Smooth muscle cell (in vitro differentiated cells): ENCODE measurements around the gene GPR156. TPM values are rescaled to one million over a fixed set of nuclear protein-coding genes. Genes with fewer than 3 reads are reported as not detected.
"Not testable (repeated sequence)": the region's sequence is repeated elsewhere in the genome, so short reads cannot be mapped to it uniquely, and the experiment has no call there.

Experiments used
- DNase-seq: peaks from one replicate; lab custom pipeline; 2025; ENCODE audit not compliant: unreplicated experiment; lab: John Stamatoyannopoulos, UW
- H2AFZ ChIP-seq: fragments of 200-600 bp; sonication (generic); 2 replicates; pipeline ENCODE4 v1.6.0; 2016; ENCODE audit warnings: antibody characterized with exemption, low read depth, mild to moderate bottlenecking
- H3F3A ChIP-seq: fragments of 200-600 bp; sonication (generic); 2 replicates; pipeline ENCODE4 v1.6.0; 2017; ENCODE audit warnings: antibody characterized with exemption, low read depth
- H3K27ac ChIP-seq: fragments of 200-600 bp; sonication (generic); 2 replicates; pipeline ENCODE4 v1.5.1; 2016; ENCODE audit warnings: low read depth, mild to moderate bottlenecking
- H3K27me3 ChIP-seq: fragments of 200-600 bp; sonication (generic); 2 replicates; pipeline ENCODE4 v1.6.1; 2016; ENCODE audit warnings: low read depth, mild to moderate bottlenecking
- H3K36me3 ChIP-seq: fragments of 200-600 bp; sonication (generic); 2 replicates; pipeline ENCODE4 v1.5.1; 2016; ENCODE audit warnings: low read depth
- H3K4me1 ChIP-seq: fragments of 200-600 bp; sonication (generic); 2 replicates; pipeline ENCODE4 v1.5.1; 2016; ENCODE audit warnings: low read depth
- H3K4me2 ChIP-seq: fragments of 200-600 bp; sonication (generic); 2 replicates; pipeline ENCODE4 v1.6.0; 2016; ENCODE audit warnings: mild to moderate bottlenecking
- H3K4me3 ChIP-seq: fragments of 200-600 bp; sonication (generic); 2 replicates; pipeline ENCODE4 v1.5.1; 2016; ENCODE audit warnings: mild to moderate bottlenecking
- H3K79me2 ChIP-seq: fragments of 200-600 bp; sonication (generic); 2 replicates; pipeline ENCODE4 v1.6.0; 2016; ENCODE audit warnings: low read depth, mild to moderate bottlenecking
- H3K9ac ChIP-seq: fragments of 200-600 bp; sonication (generic); 2 replicates; pipeline ENCODE4 v1.6.0; 2016; ENCODE audit warnings: low read depth
- H3K9me3 ChIP-seq: fragments of 200-600 bp; sonication (generic); replicated peaks from 2 replicates; pipeline ENCODE4 v1.5.1; 2016; ENCODE audit warnings: low read depth
- H4K20me1 ChIP-seq: fragments of 200-600 bp; sonication (generic); 2 replicates; pipeline ENCODE4 v1.6.0; 2016; ENCODE audit warnings: low read depth
- CTCF ChIP-seq: fragments of 200-600 bp; sonication (generic); IDR thresholded peaks from 2 replicates; pipeline ENCODE4 v1.5.1; 2017; ENCODE audit warnings: borderline replicate concordance, mild to moderate bottlenecking, antibody characterized with exemption; ENCODE audit not compliant: insufficient read depth, poor library complexity, severe bottlenecking
- WGBS: methylation state at CpG from one replicate; pipeline ENCODE4 v1.1.7; 2016; ENCODE audit warnings: low lambda C conversion rate; 5-methylcytosine and 5-hydroxymethylcytosine counted together
- polyA plus RNA-seq: library from polyadenylated mRNA; unstranded; fragments of >200 nt; fragmentation: Nextera tagmentation; extraction: Ambion mirVana; gene quantifications from 2 replicates; pipeline ENCODE4 v1.2.1, GENCODE V29; 2016
- total RNA-seq: library from RNA; depleted of rRNA; stranded (reverse); fragments of >200 nt; gene quantifications from 2 replicates; pipeline ENCODE4 v1.2.3, GENCODE V29; 2014

GPR156 gene
- total and polyA plus RNA-seq, 2 experiments from 2014 or later = 1.2 to 2.9 TPM

- DNase-seq = no peak
- H3K36me3 ChIP-seq = no peaks in the 10 kb centered on the region
- H3K79me2 ChIP-seq = no peaks in the 10 kb centered on the region
- H2AFZ ChIP-seq = no peak overlapping the region
- H4K20me1 ChIP-seq = no peaks in the 10 kb centered on the region
- no peak for TF ChIP-seq CTCF
- H3K4me2 ChIP-seq = no peak overlapping the region
- H3K4me1 ChIP-seq = peaks cover 3% of the 10 kb centered on the region
- H3K4me3 ChIP-seq = no peak overlapping the region
- WGBS = 83% methylated on average over 3 of the region's 3 CpGs
- H3K27me3 ChIP-seq = no peaks in the 10 kb centered on the region
- no peak overlapping the region for H3K27ac ChIP-seq
- H3F3A ChIP-seq = peaks cover 13% of the 10 kb centered on the region
- peaks cover 3% of the 10 kb centered on the region for H3K9me3 ChIP-seq
- H3K9ac ChIP-seq = no peak overlapping the region
These were observed 127.9 kb downstream of the GPR156 start for GRCh38 chr3:120157113-120157512.

GRCh38 chr3:120156699-120157098 lies 128.3 kb downstream of the GPR156 start:
- Histone ChIP-seq H3K9me3 (peaks cover 3% of the 10 kb centered on the region), H3K79me2 (no peaks in the 10 kb centered on the region), H3K4me2 (no peak overlapping the region), H4K20me1 (no peaks in the 10 kb centered on the region), H2AFZ (no peak overlapping the region), H3K4me3 (no peak overlapping the region), H3K36me3 (no peaks in the 10 kb centered on the region), H3F3A (peaks cover 13% of the 10 kb centered on the region), H3K9ac (no peak overlapping the region), H3K4me1 (peaks cover 3% of the 10 kb centered on the region), H3K27ac (no peak overlapping the region), H3K27me3 (no peaks in the 10 kb centered on the region)
- DNase-seq = no peak
- TF ChIP-seq CTCF = no peak

- not testable (repeated sequence) for H3K27me3 ChIP-seq, H3K9ac ChIP-seq, H3K4me1 ChIP-seq, H3K4me2 ChIP-seq, H2AFZ ChIP-seq, H3K4me3 ChIP-seq, H3K79me2 ChIP-seq, H3K36me3 ChIP-seq, DNase-seq, H4K20me1 ChIP-seq, H3K27ac ChIP-seq, H3K9me3 ChIP-seq
- WGBS = 76% methylated on average over 3 of the region's 3 CpGs
- peaks cover 11% of the 10 kb centered on the region for H3F3A ChIP-seq
These were observed 129.3 kb downstream of the GPR156 start for GRCh38 chr3:120155694-120156093.

GRCh38 chr3:120155108-120155507 lies 129.9 kb downstream of the GPR156 start:
- Histone ChIP-seq H3K27ac (no peak overlapping the region), H4K20me1 (no peaks in the 10 kb centered on the region), H3K9me3 (peaks cover 3% of the 10 kb centered on the region), H3K4me3 (no peak overlapping the region), H3K36me3 (no peaks in the 10 kb centered on the region), H3K9ac (no peak overlapping the region), H3K27me3 (no peaks in the 10 kb centered on the region), H3K79me2 (no peaks in the 10 kb centered on the region), H3F3A (peaks cover 5% of the 10 kb centered on the region), H3K4me1 (peaks cover under 1% of the 10 kb centered on the region), H2AFZ (no peak overlapping the region), H3K4me2 (no peak overlapping the region)
- DNase-seq = no peak
- no peak for TF ChIP-seq CTCF
